ENCODE results near the gene SH3RF2.

DNA sequence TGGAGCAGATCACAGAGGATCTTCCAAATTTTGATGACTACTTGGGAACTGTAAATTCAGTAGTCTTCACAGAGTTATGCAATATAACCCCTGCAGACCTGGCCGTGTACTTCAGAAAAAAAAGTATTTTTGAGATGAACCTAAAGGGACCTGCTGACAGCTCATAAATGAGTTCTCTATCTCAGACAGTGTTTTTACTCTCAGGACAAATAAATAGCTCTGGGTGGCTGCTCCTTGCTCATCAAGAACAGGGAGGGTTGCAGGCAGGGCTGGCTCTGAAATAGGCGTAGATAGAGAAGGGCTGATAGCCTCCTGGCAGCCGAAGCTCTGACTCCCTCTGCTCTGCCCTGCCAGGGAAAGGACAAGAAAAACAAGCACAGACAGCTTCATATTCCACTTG, 104.1 kb downstream of the SH3RF2 start:
- TF ChIP-seq, protein P1, sequence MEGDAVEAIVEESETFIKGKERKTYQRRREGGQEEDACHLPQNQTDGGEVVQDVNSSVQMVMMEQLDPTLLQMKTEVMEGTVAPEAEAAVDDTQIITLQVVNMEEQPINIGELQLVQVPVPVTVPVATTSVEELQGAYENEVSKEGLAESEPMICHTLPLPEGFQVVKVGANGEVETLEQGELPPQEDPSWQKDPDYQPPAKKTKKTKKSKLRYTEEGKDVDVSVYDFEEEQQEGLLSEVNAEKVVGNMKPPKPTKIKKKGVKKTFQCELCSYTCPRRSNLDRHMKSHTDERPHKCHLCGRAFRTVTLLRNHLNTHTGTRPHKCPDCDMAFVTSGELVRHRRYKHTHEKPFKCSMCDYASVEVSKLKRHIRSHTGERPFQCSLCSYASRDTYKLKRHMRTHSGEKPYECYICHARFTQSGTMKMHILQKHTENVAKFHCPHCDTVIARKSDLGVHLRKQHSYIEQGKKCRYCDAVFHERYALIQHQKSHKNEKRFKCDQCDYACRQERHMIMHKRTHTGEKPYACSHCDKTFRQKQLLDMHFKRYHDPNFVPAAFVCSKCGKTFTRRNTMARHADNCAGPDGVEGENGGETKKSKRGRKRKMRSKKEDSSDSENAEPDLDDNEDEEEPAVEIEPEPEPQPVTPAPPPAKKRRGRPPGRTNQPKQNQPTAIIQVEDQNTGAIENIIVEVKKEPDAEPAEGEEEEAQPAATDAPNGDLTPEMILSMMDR (IDR thresholded peaks at IDR 0.05; ENCODE audit: borderline replicate concordance, extremely low read depth, low read length, poor library complexity, severe bottlenecking) = no peak
- TF ChIP-seq EZH2 (IDR thresholded peaks at IDR 0.05; ENCODE audit: borderline replicate concordance, low read depth, low read length, severe bottlenecking) = no peak

Data from DND-41 (cell line).